ENCODE results near the gene MAML3.
"Not testable (repeated sequence)": the region's sequence is repeated elsewhere in the genome, so short reads cannot be mapped to it uniquely, and the experiment has no call there.

Gene MAML3

GRCh38 chr4:139956507-139957017 is 197.4 kb downstream of the MAML3 start:
- no peak for DNase-seq

- no peak for DNase-seq
These were observed 198.4 kb downstream of the MAML3 start for GRCh38 chr4:139955600-139955999.

GRCh38 chr4:139954512-139954911 is 199.5 kb downstream of the MAML3 start:
- no peak for DNase-seq

GRCh38 chr4:139951021-139951420 is 203.0 kb downstream of the MAML3 start:
- DNase-seq: no peak

GRCh38 chr4:139950568-139950967 is 203.4 kb downstream of the MAML3 start:
- no peak for DNase-seq

- not testable (repeated sequence) for DNase-seq
These were observed 209.1 kb downstream of the MAML3 start for GRCh38 chr4:139944916-139945315.

- no peak for DNase-seq
These were observed 210.7 kb downstream of the MAML3 start for GRCh38 chr4:139943277-139943676.

GRCh38 chr4:139942241-139942640 is 211.7 kb downstream of the MAML3 start:
- DNase-seq: no peak

GRCh38 chr4:139940600-139940999 is 213.4 kb downstream of the MAML3 start:
- DNase-seq: no peak

- DNase-seq: no peak
These were observed 215.6 kb downstream of the MAML3 start for GRCh38 chr4:139938414-139938813.

GRCh38 chr4:139935911-139936310 is 218.1 kb downstream of the MAML3 start:
- DNase-seq: no peak

- DNase-seq: no peak
These were observed 219.2 kb downstream of the MAML3 start for GRCh38 chr4:139934708-139935195.

GRCh38 chr4:139934057-139934707 is 219.8 kb downstream of the MAML3 start:
- DNase-seq: no peak

- no peak for DNase-seq
These were observed 220.4 kb downstream of the MAML3 start for GRCh38 chr4:139933541-139933940.

- DNase-seq: no peak
These were observed 220.9 kb downstream of the MAML3 start for GRCh38 chr4:139933104-139933503.

- DNase-seq: no peak
These were observed 229.2 kb downstream of the MAML3 start for GRCh38 chr4:139924782-139925181.

- no peak for DNase-seq
These were observed 231.5 kb downstream of the MAML3 start for GRCh38 chr4:139922406-139923024.

GRCh38 chr4:139921429-139922184 is 232.4 kb downstream of the MAML3 start:
- no peak for DNase-seq

- no peak for DNase-seq
These were observed 233.4 kb downstream of the MAML3 start for GRCh38 chr4:139920486-139921002.

GRCh38 chr4:139919521-139919920 is 234.5 kb downstream of the MAML3 start:
- no peak for DNase-seq

GRCh38 chr4:139919004-139919403 is 235.0 kb downstream of the MAML3 start:
- no peak for DNase-seq

- no peak for DNase-seq
These were observed 235.4 kb downstream of the MAML3 start for GRCh38 chr4:139918591-139918990.

- DNase-seq: no peak
These were observed 236.1 kb downstream of the MAML3 start for GRCh38 chr4:139917896-139918295.
